ENCODE data around the gene MARS2.
"Not testable (repeated sequence)": the region's sequence is repeated elsewhere in the genome, so short reads cannot be mapped to it uniquely, and the experiment has no call there.

MARS2 gene

GRCh38 chr2:197706839-197707207 is 1.7 kb downstream of the MARS2 start:
- TF ChIP-seq CTCF (IDR thresholded peaks at IDR 0.05): no peak
- no peak overlapping the region for H3K27ac ChIP-seq
- H3K4me3 ChIP-seq: peak overlapping the region; percentile 79
- no peak for DNase-seq (ENCODE audit: low spot score)

- peak overlapping the region; percentile 79 for H3K4me3 ChIP-seq
- DNase-seq (ENCODE audit: low spot score): no peak
- no peak overlapping the region for H3K27ac ChIP-seq
- peak; percentile 55 for TF ChIP-seq CTCF (IDR thresholded peaks at IDR 0.05)
Measured at GRCh38 chr2:197707316-197708213, 2.4 kb downstream of the MARS2 start.

GRCh38 chr2:197708331-197708730 is 3.2 kb downstream of the MARS2 start:
- no peak for TF ChIP-seq CTCF (IDR thresholded peaks at IDR 0.05)
- Histone ChIP-seq H3K27ac (no peak overlapping the region), H3K4me3 (peak overlapping the region; percentile 8)
- no peak for DNase-seq (ENCODE audit: low spot score)

GRCh38 chr2:197709140-197709539 is 4.0 kb downstream of the MARS2 start:
- DNase-seq (ENCODE audit: low spot score); H3K27ac ChIP-seq; H3K4me3 ChIP-seq: not testable (repeated sequence)

GRCh38 chr2:197710424-197711042 is 5.4 kb downstream of the MARS2 start:
- Histone ChIP-seq H3K4me3 (no peak overlapping the region), H3K27ac (no peak overlapping the region)
- DNase-seq (ENCODE audit: low spot score): no peak
- no peak for TF ChIP-seq CTCF (IDR thresholded peaks at IDR 0.05)

GRCh38 chr2:197711578-197711977 is 6.4 kb downstream of the MARS2 start:
- Histone ChIP-seq H3K27ac (no peak overlapping the region), H3K4me3 (no peak overlapping the region)
- DNase-seq (ENCODE audit: low spot score): no peak
- TF ChIP-seq CTCF (IDR thresholded peaks at IDR 0.05): no peak

- TF ChIP-seq CTCF (IDR thresholded peaks at IDR 0.05): no peak
- DNase-seq (ENCODE audit: low spot score): no peak
- Histone ChIP-seq H3K4me3 (no peak overlapping the region), H3K27ac (no peak overlapping the region)
Measured at GRCh38 chr2:197713271-197713670, 8.1 kb downstream of the MARS2 start.
